GM12875 (cell line): ENCODE results near the gene TMSB4X.
A peak's percentile ranks its signal among the peaks of the same experiment; 100 is the strongest.

Source experiments
- H3K4me3 ChIP-seq: one replicate; pipeline ENCODE4 v1.5.1; 2011; ENCODE audit warnings: low read depth, low read length, control low read depth
- CTCF ChIP-seq: IDR thresholded peaks from 2 replicates; pipeline ENCODE4 v1.5.1; 2011; ENCODE audit warnings: low read depth, mild to moderate bottlenecking, control low read depth, inconsistent platforms, low read length, moderate library complexity, borderline replicate concordance; ENCODE audit not compliant: insufficient read depth

Gene TMSB4X

DNA sequence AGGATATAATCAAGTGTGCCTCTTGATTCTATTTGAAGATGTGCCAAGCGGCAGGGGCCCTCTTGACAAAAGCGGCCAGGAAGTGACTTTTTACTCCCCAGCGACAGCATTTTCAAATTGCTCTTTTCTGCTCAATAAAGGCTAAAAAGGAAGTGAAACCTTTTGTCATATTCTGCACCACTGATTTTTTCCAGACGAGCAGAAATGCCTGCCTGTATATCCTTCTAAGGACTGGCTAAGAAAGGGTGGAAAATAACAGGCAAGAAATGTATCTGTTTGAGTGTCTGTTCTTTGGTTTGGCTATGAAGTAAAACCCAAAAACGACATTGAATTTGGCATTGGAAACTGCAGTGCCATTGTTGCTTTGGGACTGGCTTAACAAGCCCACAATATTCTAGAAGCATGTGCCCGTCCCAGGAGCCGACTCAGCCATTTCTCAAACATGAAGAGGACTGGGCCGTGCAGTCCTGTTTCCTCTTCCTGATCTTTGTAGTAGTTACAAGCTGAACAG, 25.4 kb downstream of the TMSB4X start:
- H3K4me3 ChIP-seq = peak overlapping the region; percentile 19
- TF ChIP-seq CTCF = no peak

DNA sequence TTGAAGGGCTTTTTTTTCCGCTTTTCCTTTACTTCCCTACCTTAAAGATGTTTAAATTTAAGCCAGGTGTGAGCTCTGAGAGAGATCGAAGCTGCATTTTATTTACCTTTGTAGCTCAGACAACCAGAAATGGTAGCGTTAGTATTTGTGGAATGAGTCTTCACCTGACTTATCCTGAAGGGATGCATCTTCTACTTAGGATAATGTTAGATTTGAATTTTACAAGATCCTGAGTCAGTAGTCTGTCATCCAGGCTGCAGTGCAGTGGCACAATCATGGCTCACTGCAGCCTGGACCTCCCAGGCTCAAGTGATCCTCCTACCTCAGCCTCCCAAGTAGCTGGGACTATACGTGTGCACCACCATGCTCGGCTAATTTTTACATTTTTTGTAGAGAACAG, 26.2 kb downstream of the TMSB4X start:
- TF ChIP-seq CTCF = no peak
- H3K4me3 ChIP-seq = no peak overlapping the region

DNA sequence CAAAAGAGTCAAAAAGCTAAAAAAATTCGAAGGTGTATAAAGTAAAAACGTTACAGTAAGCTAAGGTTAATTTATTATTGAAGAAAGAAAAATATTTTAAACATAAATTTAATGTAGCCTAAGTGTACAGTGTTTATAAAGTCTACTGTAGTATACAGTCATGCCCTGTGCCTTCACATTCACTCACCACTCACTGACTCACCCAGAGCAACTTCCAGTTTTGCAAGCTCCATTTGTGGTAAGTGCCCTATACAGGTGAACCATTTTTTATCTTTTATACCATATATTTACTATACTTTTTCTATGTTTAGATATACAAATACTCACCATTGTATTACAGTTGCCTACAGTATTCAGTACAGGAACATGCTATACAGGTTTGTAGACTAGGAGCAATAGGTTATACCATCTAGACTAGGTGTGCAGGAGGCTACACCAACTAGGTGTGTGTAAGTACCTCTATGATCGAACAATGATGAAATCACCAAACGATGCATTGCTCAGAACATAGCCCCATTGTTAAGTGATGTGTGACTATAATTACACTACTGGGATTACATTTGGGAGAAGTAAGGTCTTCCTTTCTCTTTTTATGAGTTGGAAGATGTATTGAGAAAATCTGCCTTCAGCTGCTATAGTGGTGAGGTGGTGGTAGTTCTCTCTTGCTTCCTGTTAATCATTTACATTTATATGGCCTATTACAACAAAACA, 27.2 kb downstream of the TMSB4X start:
- no peak overlapping the region for H3K4me3 ChIP-seq
- TF ChIP-seq CTCF = no peak

- no peak for TF ChIP-seq CTCF
Measured at GRCh38 chrX:13005661-13006473, 31.0 kb downstream of the TMSB4X start.

GRCh38 chrX:13007519-13008188, 32.7 kb downstream of the TMSB4X start:
- TF ChIP-seq CTCF = no peak
- no peak overlapping the region for H3K4me3 ChIP-seq

More at GRCh38 chrX:13005661-13006473, 31.0 kb downstream of the TMSB4X start:
- peak overlapping the region; percentile 5 for H3K4me3 ChIP-seq

DNA sequence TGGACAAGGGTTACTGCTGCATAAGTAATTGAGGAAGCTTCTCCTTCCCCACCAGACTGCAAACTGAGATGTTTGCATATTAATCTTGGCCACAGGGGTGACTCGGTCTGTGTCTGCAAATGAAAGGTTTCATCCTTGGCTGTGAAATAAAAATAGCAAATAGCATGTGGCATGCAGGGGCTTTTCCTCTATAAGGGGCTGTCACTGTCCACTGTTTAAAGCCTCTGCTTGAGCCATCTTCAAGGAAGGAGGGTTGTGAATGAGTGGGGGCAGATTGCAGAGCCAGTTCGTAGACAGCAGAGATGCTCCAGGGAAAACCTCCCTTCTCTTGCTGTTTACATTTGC, 33.3 kb downstream of the TMSB4X start:
- H3K4me3 ChIP-seq = no peak overlapping the region
- 0 out of 2 replicates have a peak, but pooled peaks have one; percentile 2 for TF ChIP-seq CTCF
